ENCODE measurements around the gene NUP37. TPM values are rescaled to one million over a fixed set of nuclear protein-coding genes. Genes with fewer than 3 reads are reported as not detected.

The NUP37 gene
- total and polyA plus RNA-seq, 2 of the 8 experiments (the other 6 are each of a cell fraction or from before 2014, with no cell fraction given): 53.5 to 71.0 TPM

GRCh38 chr12:102114212-102114611 lies 5.7 kb downstream of the NUP37 start (continued):
- no peak for TF ChIP-seq ZNF274 (IDR thresholded peaks at IDR 0.05; ENCODE audit: borderline replicate concordance, extremely low read depth, low read length)
